Measurements from ENCODE around the gene RHOD. TPM values are rescaled to one million over a fixed set of nuclear protein-coding genes. Genes with fewer than 3 reads are reported as not detected.

Gene RHOD
- total RNA-seq, 1 donor from 2014 or later = 25.8 TPM

- intact Hi-C loops (cut with DNase I) = no loop called here
These were observed 25.7 kb upstream of the RHOD start for GRCh38 chr11:67030976-67031375.

GRCh38 chr11:67031791-67032561, 24.7 kb upstream of the RHOD start:
- intact Hi-C loops (cut with DNase I) = no loop called here
- no peak for DNase-seq (ENCODE audit: low spot score)

More at GRCh38 chr11:67030976-67031375, 25.7 kb upstream of the RHOD start:
- DNase-seq (ENCODE audit: low spot score) = no peak

DNA sequence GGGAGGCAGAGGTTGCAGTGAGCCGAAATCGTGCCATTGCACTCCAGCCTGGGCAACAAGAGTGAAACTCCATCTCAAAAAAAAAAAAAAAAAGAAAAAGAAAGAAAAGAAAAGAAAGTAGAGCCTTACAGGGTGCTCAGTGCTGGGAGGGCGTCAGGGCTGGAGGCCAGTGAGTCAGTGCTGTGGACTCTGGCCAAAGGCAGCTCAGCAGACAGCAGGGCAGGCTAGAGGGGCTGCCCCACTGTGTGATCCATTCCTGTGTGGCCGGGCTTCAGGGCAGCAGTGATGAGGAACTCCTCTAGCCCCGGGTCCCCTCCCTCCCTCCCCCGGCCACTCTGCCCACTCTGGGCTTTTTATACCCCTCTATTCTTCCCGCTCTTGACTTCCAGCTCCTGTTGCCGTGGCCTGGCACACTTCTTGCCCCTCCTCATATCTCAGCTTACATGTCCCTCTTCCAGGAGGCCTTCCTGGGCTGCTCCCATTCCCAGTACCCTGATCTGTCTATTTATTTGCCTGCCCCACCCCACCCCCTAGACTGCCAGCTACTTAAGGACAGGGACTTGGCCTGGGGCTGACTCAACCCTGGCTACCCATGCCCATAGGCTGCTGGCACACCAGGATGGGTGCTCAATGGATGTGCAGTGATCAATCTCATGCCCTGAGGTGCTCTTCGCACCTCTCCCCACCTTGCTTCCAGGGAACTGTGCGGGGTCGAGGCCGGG, 23.7 kb upstream of the RHOD start:
- no peak for DNase-seq (ENCODE audit: low spot score)
- intact Hi-C loops (cut with DNase I) = no loop called here

- intact Hi-C loops (cut with DNase I) = no loop called here
- no peak for DNase-seq (ENCODE audit: low spot score)
These were observed 22.9 kb upstream of the RHOD start for GRCh38 chr11:67033661-67034166.

- DNase-seq (ENCODE audit: low spot score) = no peak
- intact Hi-C loops (cut with DNase I) = no loop called here
These were observed 22.3 kb upstream of the RHOD start for GRCh38 chr11:67034350-67034749.

DNA sequence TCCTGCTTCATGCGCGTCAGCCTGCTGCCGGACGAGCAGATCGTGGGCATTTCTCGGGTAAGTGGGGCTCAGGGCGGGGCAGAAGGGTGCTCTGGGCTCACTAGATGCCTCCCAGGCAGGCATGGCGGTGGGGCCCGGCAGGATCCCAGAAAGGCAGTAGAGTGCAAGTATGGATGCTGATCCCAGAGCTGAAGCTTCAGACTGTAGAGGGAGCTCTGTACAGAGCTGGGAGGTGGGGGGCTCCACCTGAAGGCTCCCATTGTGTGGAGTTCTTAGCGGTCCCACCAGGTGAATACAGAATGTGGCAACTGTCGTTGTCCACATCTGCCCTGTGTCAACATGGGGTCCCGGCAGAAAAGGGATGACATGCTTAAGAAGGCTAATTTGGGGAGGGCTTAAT, 16.5 kb upstream of the RHOD start:
- no peak for DNase-seq (ENCODE audit: low spot score)
- intact Hi-C loops (cut with DNase I) = no loop called here

- intact Hi-C loops (cut with DNase I) = no loop called here
- DNase-seq (ENCODE audit: low spot score) = no peak
These were observed 15.0 kb upstream of the RHOD start for GRCh38 chr11:67041602-67042001.

- no peak for DNase-seq (ENCODE audit: low spot score)
- intact Hi-C loops (cut with DNase I) = no loop called here
These were observed 12.9 kb upstream of the RHOD start for GRCh38 chr11:67043572-67044349.

DNA sequence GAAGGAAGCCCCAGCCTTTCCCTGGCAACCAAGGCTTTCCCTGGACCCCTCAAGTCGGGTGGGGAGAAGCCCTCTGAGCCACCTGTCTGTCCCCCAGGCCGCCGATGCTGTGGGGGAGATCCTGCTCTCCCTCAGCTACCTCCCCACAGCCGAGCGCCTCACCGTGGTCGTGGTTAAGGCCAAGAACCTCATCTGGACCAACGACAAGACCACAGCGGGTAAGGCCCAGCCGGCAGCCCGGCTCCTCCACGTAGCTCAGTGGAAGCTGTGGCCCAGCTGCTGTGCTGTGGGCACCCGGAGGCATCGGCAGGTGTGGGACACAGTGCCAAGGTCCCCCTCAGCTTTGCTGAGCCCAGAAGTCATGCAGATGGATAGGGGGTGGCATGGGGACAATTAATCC, 12.2 kb upstream of the RHOD start:
- DNase-seq (ENCODE audit: low spot score) = no peak
- intact Hi-C loops (cut with DNase I) = no loop called here

GRCh38 chr11:67045314-67045713, 11.3 kb upstream of the RHOD start:
- no peak for DNase-seq (ENCODE audit: low spot score)
- intact Hi-C loops (cut with DNase I) = no loop called here

DNA sequence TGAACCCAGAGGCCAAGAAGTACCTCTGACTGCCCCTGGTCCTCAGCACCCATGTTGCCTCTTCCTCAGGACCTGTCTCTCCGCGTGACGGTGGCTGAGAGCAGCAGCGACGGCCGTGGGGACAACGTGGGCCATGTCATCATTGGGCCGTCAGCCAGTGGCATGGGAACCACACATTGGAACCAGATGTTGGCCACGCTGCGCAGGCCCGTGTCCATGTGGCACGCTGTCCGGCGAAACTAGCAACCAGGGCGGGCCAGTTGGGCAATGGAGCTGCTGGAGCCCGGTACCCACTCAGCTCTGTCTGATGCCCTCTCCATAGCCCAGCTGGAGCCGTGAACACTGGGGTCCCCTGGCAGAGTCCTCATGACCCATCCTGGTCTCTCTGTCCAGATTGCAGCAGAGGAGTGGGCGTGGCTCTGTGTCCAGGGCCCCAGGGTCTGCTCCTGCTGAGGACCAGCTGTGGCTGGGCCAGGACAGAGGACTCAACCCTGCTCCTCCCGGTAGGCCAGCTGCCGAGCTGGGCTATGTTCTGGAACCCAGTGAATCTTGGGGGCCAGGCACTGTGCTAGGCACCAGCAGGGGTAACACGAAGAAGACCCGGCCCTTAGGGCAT, 8.0 kb upstream of the RHOD start:
- no peak for DNase-seq (ENCODE audit: low spot score)
- intact Hi-C loops (cut with DNase I) = no loop called here

DNA sequence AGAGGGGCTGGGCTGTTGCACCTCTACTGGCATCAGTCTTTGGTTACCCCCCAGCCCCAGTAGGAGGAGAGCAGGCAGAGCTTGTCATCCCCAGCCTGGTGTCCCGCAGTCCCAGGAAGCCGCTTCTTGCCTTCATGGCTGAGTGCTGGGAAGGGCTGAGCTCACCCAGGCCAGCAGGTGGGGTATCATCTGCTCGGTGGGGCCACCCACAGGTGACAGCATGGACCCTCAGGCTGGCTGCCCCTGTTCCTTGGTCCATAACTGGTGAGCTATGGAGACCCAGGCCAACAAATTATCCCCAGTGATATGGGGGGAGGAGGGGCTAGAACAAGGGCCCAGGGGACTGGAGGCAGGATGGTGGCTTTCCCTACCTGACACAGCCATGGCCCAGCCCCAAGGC, 6.5 kb upstream of the RHOD start:
- intact Hi-C loops (cut with DNase I) = no loop called here
- no peak for DNase-seq (ENCODE audit: low spot score)

DNA sequence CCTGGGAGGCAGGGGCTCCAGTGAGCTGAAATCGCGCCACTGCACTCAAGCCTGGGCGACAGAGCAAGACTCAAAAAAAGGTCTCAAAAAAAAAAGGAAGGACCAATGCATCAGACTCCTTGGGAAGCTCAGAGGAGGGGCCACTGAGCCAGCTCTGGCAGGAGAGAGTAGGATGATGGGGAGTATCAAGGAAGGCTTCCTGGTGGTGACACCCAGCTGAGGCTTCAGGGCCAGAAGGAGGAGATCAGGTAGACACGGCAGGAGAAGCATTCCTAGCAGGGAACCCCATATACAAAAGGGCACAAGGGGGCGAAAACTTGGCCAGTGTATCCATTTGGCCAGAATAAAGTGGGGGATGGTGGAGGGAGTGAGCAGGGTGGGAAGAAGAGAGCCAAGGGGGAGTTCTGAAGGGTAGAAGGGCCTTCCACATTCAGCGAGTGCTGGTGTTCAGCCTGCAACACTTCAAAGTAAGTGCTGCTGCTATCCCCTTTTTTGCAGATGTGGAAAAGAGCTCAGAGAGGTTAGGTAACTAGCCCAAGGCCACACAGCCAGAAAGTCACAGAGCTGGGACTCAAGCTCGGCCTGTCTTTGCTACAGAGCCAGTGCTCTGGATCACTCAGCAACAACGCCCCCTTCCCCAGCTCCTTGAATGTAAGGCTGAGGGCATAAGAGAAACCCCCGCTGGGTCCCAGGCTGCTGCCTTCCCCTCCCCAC, 5.3 kb upstream of the RHOD start:
- no peak for DNase-seq (ENCODE audit: low spot score)
- intact Hi-C loops (cut with DNase I) = no loop called here

GRCh38 chr11:67051945-67052488, 4.6 kb upstream of the RHOD start:
- intact Hi-C loops (cut with DNase I) = no loop called here

GRCh38 chr11:67052891-67053290, 3.8 kb upstream of the RHOD start:
- DNase-seq (ENCODE audit: low spot score) = no peak
- intact Hi-C loops (cut with DNase I) = no loop called here

More at GRCh38 chr11:67051945-67052488, 4.6 kb upstream of the RHOD start:
- no peak for DNase-seq (ENCODE audit: low spot score)

DNA sequence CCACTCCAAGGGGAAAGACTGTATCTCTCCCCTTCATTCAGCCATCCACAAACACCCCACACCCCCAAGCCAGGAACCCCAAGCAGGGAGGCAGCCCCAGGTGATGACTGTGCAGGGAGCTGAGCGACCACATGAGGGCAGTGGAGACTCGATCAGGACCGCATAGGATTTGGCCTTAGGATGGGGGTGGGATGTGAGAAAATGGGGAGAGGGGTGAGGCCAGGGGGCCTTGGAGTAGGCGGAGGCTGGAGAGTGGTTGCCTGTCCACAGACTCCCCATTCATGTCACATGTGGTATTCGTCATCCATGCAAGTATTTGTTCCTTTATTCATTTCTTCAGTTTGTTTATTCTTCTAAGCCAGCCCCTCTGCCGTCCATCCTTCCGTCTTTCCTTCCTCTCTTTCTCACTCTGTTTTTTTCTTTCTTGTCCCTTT, 2.7 kb upstream of the RHOD start:
- intact Hi-C loops (cut with DNase I) = no loop called here
- no peak for DNase-seq (ENCODE audit: low spot score)

DNA sequence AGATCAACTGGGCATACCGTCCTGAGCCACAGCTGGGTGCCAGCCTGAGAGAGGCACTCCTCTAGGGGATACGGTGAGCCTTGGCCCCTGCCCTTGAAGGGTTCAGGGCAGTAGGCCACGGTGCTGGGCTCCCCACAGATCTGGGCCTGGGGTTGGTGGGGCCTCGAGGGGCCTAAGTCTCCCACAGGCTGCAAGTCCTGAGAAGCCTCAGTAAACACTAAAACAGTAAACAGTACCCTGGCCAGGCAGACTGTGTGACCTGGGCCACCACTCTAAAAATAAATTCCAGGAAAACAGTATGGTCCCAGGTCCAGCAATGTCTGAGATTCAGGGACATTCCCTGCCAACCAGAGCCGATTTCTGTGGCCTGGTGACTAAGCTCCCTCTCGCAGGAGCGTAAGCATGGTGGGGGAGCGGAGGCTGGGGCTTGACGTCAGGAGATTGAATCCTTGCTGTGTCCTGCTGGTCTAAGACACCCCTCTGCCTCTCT, 2.3 kb upstream of the RHOD start:
- DNase-seq (ENCODE audit: low spot score) = no peak
- intact Hi-C loops (cut with DNase I) = no loop called here

- intact Hi-C loops (cut with DNase I) = no loop called here
- DNase-seq (ENCODE audit: low spot score) = no peak
These were observed 1.7 kb upstream of the RHOD start for GRCh38 chr11:67054836-67055523.
